Measurements from ENCODE around the gene METTL2B.
"Not testable (repeated sequence)": the region's sequence is repeated elsewhere in the genome, so short reads cannot be mapped to it uniquely, and the experiment has no call there.

METTL2B gene

GRCh38 chr7:128454808-128455542, 21.6 kb upstream of the METTL2B start:
- H3K27ac ChIP-seq (ENCODE audit: insufficient read depth, low read length, poor library complexity, severe bottlenecking), result peak overlapping the region; percentile 69
- no peaks in the 10 kb centered on the region for H3K27me3 ChIP-seq (replicated peaks; ENCODE audit: control insufficient read depth, insufficient read depth, low read length, poor library complexity, severe bottlenecking)
- no peaks in the 10 kb centered on the region for H3K36me3 ChIP-seq (ENCODE audit: control insufficient read depth, insufficient read depth, low read length)
- H3K4me1 ChIP-seq (ENCODE audit: control insufficient read depth, insufficient read depth, low read length, poor library complexity, severe bottlenecking), result peaks cover 18% of the 10 kb centered on the region
- no peak for DNase-seq
- H3K4me3 ChIP-seq (ENCODE audit: insufficient read depth, low read depth, low read length, poor library complexity, severe bottlenecking), result peak overlapping the region; percentile 83
- H3K9me3 ChIP-seq (ENCODE audit: control insufficient read depth, low read length), result no peaks in the 10 kb centered on the region

GRCh38 chr7:128455543-128456254, 20.8 kb upstream of the METTL2B start, which contains the start of gene HILPDA:
TSS of gene HILPDA (plus strand) at chr7:128455878. CDS start at chr7:128457269, 1,391 bp downstream.
- H3K4me3 ChIP-seq (ENCODE audit: insufficient read depth, low read depth, low read length, poor library complexity, severe bottlenecking), result peak within 1 kb of the TSS; percentile 83
- peak; percentile 90 to 92 (median 91) for DNase-seq
- H3K9me3 ChIP-seq (ENCODE audit: control insufficient read depth, low read length), result no peaks in the 10 kb centered on the region
- peaks cover 18% of the 10 kb centered on the region for H3K4me1 ChIP-seq (ENCODE audit: control insufficient read depth, insufficient read depth, low read length, poor library complexity, severe bottlenecking)
- H3K36me3 ChIP-seq (ENCODE audit: control insufficient read depth, insufficient read depth, low read length), result no peaks in the 10 kb centered on the region
- no peaks in the 10 kb centered on the region for H3K27me3 ChIP-seq (replicated peaks; ENCODE audit: control insufficient read depth, insufficient read depth, low read length, poor library complexity, severe bottlenecking)
- peak within 1 kb of the TSS; percentile 78 for H3K27ac ChIP-seq (ENCODE audit: insufficient read depth, low read length, poor library complexity, severe bottlenecking)

GRCh38 chr7:128456255-128456725, 20.3 kb upstream of the METTL2B start:
- Histone ChIP-seq H3K27ac (ENCODE audit: insufficient read depth, low read length, poor library complexity, severe bottlenecking) (peak overlapping the region; percentile 78), H3K4me1 (ENCODE audit: control insufficient read depth, insufficient read depth, low read length, poor library complexity, severe bottlenecking) (peaks cover 18% of the 10 kb centered on the region), H3K4me3 (ENCODE audit: insufficient read depth, low read depth, low read length, poor library complexity, severe bottlenecking) (peak overlapping the region; percentile 83), H3K36me3 (ENCODE audit: control insufficient read depth, insufficient read depth, low read length) (no peaks in the 10 kb centered on the region), H3K9me3 (ENCODE audit: control insufficient read depth, low read length) (no peaks in the 10 kb centered on the region), H3K27me3 (replicated peaks; ENCODE audit: control insufficient read depth, insufficient read depth, low read length, poor library complexity, severe bottlenecking) (no peaks in the 10 kb centered on the region)
- DNase-seq, result no peak

- not testable (repeated sequence) for DNase-seq; H3K9me3 ChIP-seq (ENCODE audit: control insufficient read depth, low read length); H3K4me3 ChIP-seq (ENCODE audit: insufficient read depth, low read depth, low read length, poor library complexity, severe bottlenecking); H3K36me3 ChIP-seq (ENCODE audit: control insufficient read depth, insufficient read depth, low read length); H3K27me3 ChIP-seq (replicated peaks; ENCODE audit: control insufficient read depth, insufficient read depth, low read length, poor library complexity, severe bottlenecking); H3K27ac ChIP-seq (ENCODE audit: insufficient read depth, low read length, poor library complexity, severe bottlenecking)
- H3K4me1 ChIP-seq (ENCODE audit: control insufficient read depth, insufficient read depth, low read length, poor library complexity, severe bottlenecking), result peaks cover 18% of the 10 kb centered on the region
These were observed 19.2 kb upstream of the METTL2B start for GRCh38 chr7:128457385-128457784.

- no peaks in the 10 kb centered on the region for H3K9me3 ChIP-seq (ENCODE audit: control insufficient read depth, low read length)
- H3K4me3 ChIP-seq (ENCODE audit: insufficient read depth, low read depth, low read length, poor library complexity, severe bottlenecking), result no peak overlapping the region
- no peak for DNase-seq
- H3K4me1 ChIP-seq (ENCODE audit: control insufficient read depth, insufficient read depth, low read length, poor library complexity, severe bottlenecking), result peaks cover 18% of the 10 kb centered on the region
- H3K36me3 ChIP-seq (ENCODE audit: control insufficient read depth, insufficient read depth, low read length), result no peaks in the 10 kb centered on the region
- H3K27me3 ChIP-seq (replicated peaks; ENCODE audit: control insufficient read depth, insufficient read depth, low read length, poor library complexity, severe bottlenecking), result no peaks in the 10 kb centered on the region
- no peak overlapping the region for H3K27ac ChIP-seq (ENCODE audit: insufficient read depth, low read length, poor library complexity, severe bottlenecking)
These were observed 17.6 kb upstream of the METTL2B start for GRCh38 chr7:128458956-128459355.

- H3K4me1 ChIP-seq (ENCODE audit: control insufficient read depth, insufficient read depth, low read length, poor library complexity, severe bottlenecking), result peaks cover 18% of the 10 kb centered on the region
- peak; percentile 44 to 58 (median 51) for DNase-seq
These were observed 17.1 kb upstream of the METTL2B start for GRCh38 chr7:128459394-128459878.

GRCh38 chr7:128462460-128462859, 14.1 kb upstream of the METTL2B start:
- peaks cover 8% of the 10 kb centered on the region for H3K4me1 ChIP-seq (ENCODE audit: control insufficient read depth, insufficient read depth, low read length, poor library complexity, severe bottlenecking)
- no peaks in the 10 kb centered on the region for H3K9me3 ChIP-seq (ENCODE audit: control insufficient read depth, low read length)
- H3K4me3 ChIP-seq (ENCODE audit: insufficient read depth, low read depth, low read length, poor library complexity, severe bottlenecking), result no peak overlapping the region
- no peaks in the 10 kb centered on the region for H3K36me3 ChIP-seq (ENCODE audit: control insufficient read depth, insufficient read depth, low read length)
- H3K27me3 ChIP-seq (replicated peaks; ENCODE audit: control insufficient read depth, insufficient read depth, low read length, poor library complexity, severe bottlenecking), result no peaks in the 10 kb centered on the region
- no peak for DNase-seq
- H3K27ac ChIP-seq (ENCODE audit: insufficient read depth, low read length, poor library complexity, severe bottlenecking), result no peak overlapping the region

More at GRCh38 chr7:128459394-128459878, 17.1 kb upstream of the METTL2B start:
- Histone ChIP-seq H3K36me3 (ENCODE audit: control insufficient read depth, insufficient read depth, low read length) (no peaks in the 10 kb centered on the region), H3K27me3 (replicated peaks; ENCODE audit: control insufficient read depth, insufficient read depth, low read length, poor library complexity, severe bottlenecking) (no peaks in the 10 kb centered on the region), H3K27ac (ENCODE audit: insufficient read depth, low read length, poor library complexity, severe bottlenecking) (no peak overlapping the region), H3K9me3 (ENCODE audit: control insufficient read depth, low read length) (no peaks in the 10 kb centered on the region), H3K4me3 (ENCODE audit: insufficient read depth, low read depth, low read length, poor library complexity, severe bottlenecking) (no peak overlapping the region)

GRCh38 chr7:128463345-128463744, 13.2 kb upstream of the METTL2B start:
- not testable (repeated sequence) for DNase-seq; H3K27me3 ChIP-seq (replicated peaks; ENCODE audit: control insufficient read depth, insufficient read depth, low read length, poor library complexity, severe bottlenecking); H3K36me3 ChIP-seq (ENCODE audit: control insufficient read depth, insufficient read depth, low read length); H3K9me3 ChIP-seq (ENCODE audit: control insufficient read depth, low read length); H3K4me1 ChIP-seq (ENCODE audit: control insufficient read depth, insufficient read depth, low read length, poor library complexity, severe bottlenecking); H3K27ac ChIP-seq (ENCODE audit: insufficient read depth, low read length, poor library complexity, severe bottlenecking); H3K4me3 ChIP-seq (ENCODE audit: insufficient read depth, low read depth, low read length, poor library complexity, severe bottlenecking)

GRCh38 chr7:128463933-128464332, 12.6 kb upstream of the METTL2B start:
- not testable (repeated sequence) for H3K4me1 ChIP-seq (ENCODE audit: control insufficient read depth, insufficient read depth, low read length, poor library complexity, severe bottlenecking); H3K36me3 ChIP-seq (ENCODE audit: control insufficient read depth, insufficient read depth, low read length); H3K27me3 ChIP-seq (replicated peaks; ENCODE audit: control insufficient read depth, insufficient read depth, low read length, poor library complexity, severe bottlenecking); H3K27ac ChIP-seq (ENCODE audit: insufficient read depth, low read length, poor library complexity, severe bottlenecking); H3K4me3 ChIP-seq (ENCODE audit: insufficient read depth, low read depth, low read length, poor library complexity, severe bottlenecking); H3K9me3 ChIP-seq (ENCODE audit: control insufficient read depth, low read length); DNase-seq

GRCh38 chr7:128466871-128467270, 9.7 kb upstream of the METTL2B start:
- not testable (repeated sequence) for H3K27me3 ChIP-seq (replicated peaks; ENCODE audit: control insufficient read depth, insufficient read depth, low read length, poor library complexity, severe bottlenecking); H3K4me1 ChIP-seq (ENCODE audit: control insufficient read depth, insufficient read depth, low read length, poor library complexity, severe bottlenecking); H3K27ac ChIP-seq (ENCODE audit: insufficient read depth, low read length, poor library complexity, severe bottlenecking); DNase-seq; H3K36me3 ChIP-seq (ENCODE audit: control insufficient read depth, insufficient read depth, low read length); H3K4me3 ChIP-seq (ENCODE audit: insufficient read depth, low read depth, low read length, poor library complexity, severe bottlenecking); H3K9me3 ChIP-seq (ENCODE audit: control insufficient read depth, low read length)

All from effector memory CD4-positive, alpha-beta T cell (primary cell).